ENCODE measurements around the gene SLC38A1.

- TF ChIP-seq POLR2AphosphoS5 (IDR thresholded peaks at IDR 0.05) (no peak), CTCF (IDR thresholded peaks at IDR 0.05) (no peak), POLR2A (IDR thresholded peaks at IDR 0.05; ENCODE audit: low read depth) (no peak), EP300 (IDR thresholded peaks at IDR 0.05) (no peak)
These were observed 63.5 kb downstream of the SLC38A1 start for GRCh38 chr12:46205294-46205693.

All from esophagus muscularis mucosa (tissue), 4 donors.